CD1c-positive myeloid dendritic cell (primary cell): Measurements from ENCODE around the gene FBLN1.
A peak's percentile ranks its signal among the peaks of the same experiment; 100 is the strongest.
"Not testable (repeated sequence)": the region's sequence is repeated elsewhere in the genome, so short reads cannot be mapped to it uniquely, and the experiment has no call there.

Experiments
- DNase-seq: peaks from one replicate; pipeline ENCODE4 v3.0.0-alpha.2; 2016; ENCODE audit errors: extremely low spot score

Gene FBLN1

GRCh38 chr22:45612451-45612901 lies 109.8 kb downstream of the FBLN1 start:
- peak; percentile 50 for DNase-seq

GRCh38 chr22:45612940-45613339 lies 110.3 kb downstream of the FBLN1 start:
- no peak for DNase-seq

- DNase-seq = no peak
Measured at GRCh38 chr22:45615364-45615763, 112.7 kb downstream of the FBLN1 start.

- no peak for DNase-seq
Measured at GRCh38 chr22:45616432-45616831, 113.7 kb downstream of the FBLN1 start.

GRCh38 chr22:45617948-45618347 lies 115.3 kb downstream of the FBLN1 start:
- DNase-seq = no peak

GRCh38 chr22:45620706-45621105 lies 118.0 kb downstream of the FBLN1 start:
- DNase-seq = no peak

- no peak for DNase-seq
Measured at GRCh38 chr22:45621836-45622600, 119.3 kb downstream of the FBLN1 start.

GRCh38 chr22:45623464-45624145 lies 120.9 kb downstream of the FBLN1 start:
- not testable (repeated sequence) for DNase-seq

GRCh38 chr22:45626198-45626651 lies 123.5 kb downstream of the FBLN1 start:
- no peak for DNase-seq

GRCh38 chr22:45627489-45628233 lies 125.0 kb downstream of the FBLN1 start:
- DNase-seq = no peak

- DNase-seq = no peak
Measured at GRCh38 chr22:45628515-45628914, 125.8 kb downstream of the FBLN1 start.

- no peak for DNase-seq
Measured at GRCh38 chr22:45629469-45630089, 126.9 kb downstream of the FBLN1 start.

GRCh38 chr22:45630436-45630835 lies 127.8 kb downstream of the FBLN1 start:
- no peak for DNase-seq

GRCh38 chr22:45631140-45631840 lies 128.6 kb downstream of the FBLN1 start:
- no peak for DNase-seq

- DNase-seq = no peak
Measured at GRCh38 chr22:45631841-45632238, 129.2 kb downstream of the FBLN1 start.

GRCh38 chr22:45632791-45633515 lies 130.3 kb downstream of the FBLN1 start:
- no peak for DNase-seq

GRCh38 chr22:45636683-45637082 lies 134.0 kb downstream of the FBLN1 start:
- DNase-seq = no peak

GRCh38 chr22:45638197-45638596 lies 135.5 kb downstream of the FBLN1 start:
- no peak for DNase-seq

- DNase-seq = peak; percentile 17
Measured at GRCh38 chr22:45638834-45639746, 136.4 kb downstream of the FBLN1 start.

GRCh38 chr22:45639747-45640102 lies 137.0 kb downstream of the FBLN1 start:
- no peak for DNase-seq
